ENCODE results near the gene SLC22A23. TPM values are rescaled to one million over a fixed set of nuclear protein-coding genes. Genes with fewer than 3 reads are reported as not detected.
"Not testable (repeated sequence)": the region's sequence is repeated elsewhere in the genome, so short reads cannot be mapped to it uniquely, and the experiment has no call there.

SLC22A23 gene
- total and polyA plus RNA-seq, 2 donors (not counting 1 experiment from before 2014, with no cell fraction given), result 0.18 to 1.4 TPM

DNA sequence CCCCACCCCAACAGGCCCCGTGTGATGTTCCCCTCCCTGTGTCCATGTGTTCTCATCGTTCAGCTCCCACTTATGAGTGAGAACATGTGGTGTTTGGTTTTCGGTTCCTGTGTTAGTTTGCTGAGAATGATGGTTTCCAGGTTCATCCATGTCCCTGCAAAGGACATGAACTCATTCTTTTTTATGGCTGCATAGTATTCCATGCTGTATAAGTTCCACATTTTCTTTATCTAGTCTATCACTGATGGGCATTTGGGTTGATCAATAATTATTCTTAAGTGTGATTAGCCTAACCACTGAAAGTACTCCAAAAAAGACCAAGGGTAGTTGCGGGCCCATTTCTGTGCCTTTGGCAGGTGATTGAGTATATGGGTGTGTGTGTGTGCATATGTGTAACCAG, 215.1 kb downstream of the SLC22A23 start:
- H2AFZ ChIP-seq (ENCODE audit: insufficient read depth, low read depth, low read length, poor library complexity, severe bottlenecking); H3K36me3 ChIP-seq (replicated peaks in 1 of 2; ENCODE audit: control extremely low read depth in 1 of 2, control insufficient read depth in 1 of 2, extremely low read depth in 1 of 2, insufficient read depth in 2 of 2, low read length in 1 of 2); H3K4me1 Mint-ChIP-seq; H3K27ac ChIP-seq (ENCODE audit: low read length in 2 of 2); H3K9me3 Mint-ChIP-seq (ENCODE audit: insufficient read depth); CTCF ChIA-PET; DNase-seq; intact Hi-C loops (cut with micrococcal nuclease); H3K4me3 ChIP-seq (ENCODE audit: control extremely low read depth in 1 of 5, extremely low read depth in 1 of 5, insufficient read depth in 1 of 5, low read depth in 2 of 5, low read length in 4 of 5); H3K9ac ChIP-seq (ENCODE audit: low read length); H4K20me1 ChIP-seq (ENCODE audit: control insufficient read depth, insufficient read depth, low read length, poor library complexity, severe bottlenecking); H3K4me1 ChIP-seq (ENCODE audit: control insufficient read depth in 2 of 2, insufficient read depth in 2 of 2, low read length in 2 of 2); H3K79me2 ChIP-seq (ENCODE audit: control insufficient read depth, insufficient read depth, low read length); H3K4me2 ChIP-seq (replicated peaks; ENCODE audit: low read depth, low read length, poor library complexity, severe bottlenecking); ATAC-seq (ENCODE audit: low read depth); H3K9me3 ChIP-seq (ENCODE audit: control extremely low read depth in 1 of 3, control insufficient read depth in 2 of 3, insufficient read depth in 1 of 3, low read length in 2 of 3); POLR2A ChIA-PET; H3K27ac Mint-ChIP-seq; H3K4me3 Mint-ChIP-seq: not testable (repeated sequence)
- no CpG with 5 or more reads among the region's 4 CpGs for WGBS (ENCODE audit: insufficient coverage)
- peaks cover 41% of the 10 kb centered on the region for H3K27me3 Mint-ChIP-seq
- peaks cover 0 to 22% (median 0%) of the 10 kb centered on the region in 4 experiments for H3K27me3 ChIP-seq (replicated peaks in 1 of 4; ENCODE audit: control extremely low read depth in 1 of 4, control insufficient read depth in 3 of 4, insufficient read depth in 4 of 4, low read length in 3 of 4)

DNA sequence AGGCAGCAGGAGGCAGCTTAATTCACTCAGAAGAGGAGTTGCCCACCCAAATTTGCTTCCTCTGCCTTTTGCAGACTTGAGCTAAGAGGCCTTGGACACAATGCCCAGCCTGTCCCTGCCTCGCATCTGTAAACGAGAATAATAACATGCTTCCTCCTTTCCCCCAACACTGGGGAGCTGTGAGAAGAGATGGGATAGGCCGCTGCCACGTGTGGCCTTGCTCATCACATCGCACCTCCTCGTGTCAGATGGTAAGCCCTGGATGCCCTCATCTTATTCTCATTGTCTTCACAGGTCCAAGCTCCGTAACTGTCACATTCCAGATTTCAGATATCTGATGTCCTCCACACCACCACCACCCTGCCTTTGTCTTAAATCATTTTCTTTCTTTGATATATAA, 216.3 kb downstream of the SLC22A23 start:
- 93% methylated on average over 4 of the region's 7 CpGs for WGBS (ENCODE audit: insufficient coverage)
- H3K4me3 Mint-ChIP-seq, result no peak overlapping the region
- peaks cover 48% of the 10 kb centered on the region for H3K27me3 Mint-ChIP-seq
- H3K4me1 Mint-ChIP-seq, result peaks cover 4% of the 10 kb centered on the region
- no peaks in the 10 kb centered on the region for H3K79me2 ChIP-seq (ENCODE audit: control insufficient read depth, insufficient read depth, low read length)
- H3K4me3 ChIP-seq (ENCODE audit: control extremely low read depth in 1 of 5, extremely low read depth in 1 of 5, insufficient read depth in 1 of 5, low read depth in 2 of 5, low read length in 4 of 5), result no peak overlapping the region
- H3K4me1 ChIP-seq (ENCODE audit: control insufficient read depth in 2 of 2, insufficient read depth in 2 of 2, low read length in 2 of 2), result peaks cover 3 to 8% of the 10 kb centered on the region in 2 donors
- no peaks in the 10 kb centered on the region for H3K9me3 ChIP-seq (ENCODE audit: control extremely low read depth in 1 of 3, control insufficient read depth in 2 of 3, insufficient read depth in 1 of 3, low read length in 2 of 3)
- peaks cover 0 to 20% (median 2%) of the 10 kb centered on the region in 4 experiments for H3K27me3 ChIP-seq (replicated peaks in 1 of 4; ENCODE audit: control extremely low read depth in 1 of 4, control insufficient read depth in 3 of 4, insufficient read depth in 4 of 4, low read length in 3 of 4)
- H2AFZ ChIP-seq (ENCODE audit: insufficient read depth, low read depth, low read length, poor library complexity, severe bottlenecking), result no peak overlapping the region
- no peak overlapping the region for H3K27ac ChIP-seq (ENCODE audit: low read length in 2 of 2)
- ChIA-PET POLR2A (interaction anchor here (0.7 kb wide), 1 partner anchor 93 kb away, joined by 5 read pairs; no protein-coding TSS in a partner anchor), CTCF (no interaction called here)
- TF ChIP-seq EZH2 (IDR thresholded peaks at IDR 0.05; ENCODE audit: borderline replicate concordance, insufficient read depth, low read depth, low read length, poor library complexity, severe bottlenecking) (no peak), CTCF (IDR thresholded peaks at IDR 0.05) (no peak)
- intact Hi-C loops (cut with micrococcal nuclease), result no loop called here
- H3K9ac ChIP-seq (ENCODE audit: low read length), result no peak overlapping the region
- H3K36me3 ChIP-seq (replicated peaks in 1 of 2; ENCODE audit: control extremely low read depth in 1 of 2, control insufficient read depth in 1 of 2, extremely low read depth in 1 of 2, insufficient read depth in 2 of 2, low read length in 1 of 2), result no peaks in the 10 kb centered on the region
- DNase-seq (no peak), ATAC-seq (ENCODE audit: low read depth) (no peak)
- no peak overlapping the region for H3K4me2 ChIP-seq (replicated peaks; ENCODE audit: low read depth, low read length, poor library complexity, severe bottlenecking)
- no peaks in the 10 kb centered on the region for H4K20me1 ChIP-seq (ENCODE audit: control insufficient read depth, insufficient read depth, low read length, poor library complexity, severe bottlenecking)
- no peak overlapping the region for H3K27ac Mint-ChIP-seq
- H3K9me3 Mint-ChIP-seq (ENCODE audit: insufficient read depth), result no peaks in the 10 kb centered on the region
